Suprapubic skin (tissue), 4 donors: ENCODE results near the gene LRRC63.

ENCODE experiments used
- EP300 ChIP-seq: sonication (generic); formaldehyde crosslinking; IDR thresholded peaks from one replicate; pipeline ENCODE4 v1.6.1; 2017; ENCODE audit warnings: antibody characterized with exemption
- POLR2A ChIP-seq, 2 donors: fragments of 450-650 bp; IDR thresholded peaks; one replicate each; pipeline ENCODE4 v1.6.1; 2017; ENCODE audit warnings: antibody characterized with exemption in 2 of 2, mild to moderate bottlenecking in 2 of 2, moderate library complexity in 2 of 2
- POLR2AphosphoS5 ChIP-seq, 3 donors: sonication (generic); formaldehyde crosslinking; IDR thresholded peaks; one replicate each; pipeline ENCODE4 v1.6.1; 2017; ENCODE audit warnings: antibody characterized with exemption in 3 of 3
- TF ChIP-seq, protein P1 (sequence below), 2 donors: fragments of 200-600 bp in 1 of 2; fragments of 450-650 bp in 1 of 2; sonication (generic) in 1 of 2; IDR thresholded peaks; one replicate each; pipeline ENCODE4 v1.5.1; 2016 to 2019; ENCODE audit warnings: antibody characterized with exemption in 2 of 2, mild to moderate bottlenecking in 1 of 2, moderate library complexity in 1 of 2

DNA sequence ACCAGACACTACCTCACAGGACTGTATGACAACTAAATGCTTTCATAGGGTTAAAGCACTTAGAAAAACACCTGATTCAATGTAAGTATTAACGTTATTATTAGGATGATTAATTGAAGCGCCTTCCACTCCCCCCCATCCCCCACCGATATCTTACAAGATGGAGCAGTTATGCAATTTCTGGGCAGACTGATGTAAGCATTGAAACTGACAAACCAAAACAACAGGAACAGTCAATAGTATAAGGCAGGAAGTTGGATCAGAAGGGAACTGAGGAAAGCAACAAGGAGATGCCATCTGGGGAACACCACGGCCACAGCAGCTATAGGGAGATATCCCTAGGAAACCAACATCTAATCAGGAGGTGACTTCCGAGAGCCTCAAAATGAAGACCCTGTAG lies 33.6 kb upstream of the LRRC63 start:
- TF ChIP-seq, protein P1, sequence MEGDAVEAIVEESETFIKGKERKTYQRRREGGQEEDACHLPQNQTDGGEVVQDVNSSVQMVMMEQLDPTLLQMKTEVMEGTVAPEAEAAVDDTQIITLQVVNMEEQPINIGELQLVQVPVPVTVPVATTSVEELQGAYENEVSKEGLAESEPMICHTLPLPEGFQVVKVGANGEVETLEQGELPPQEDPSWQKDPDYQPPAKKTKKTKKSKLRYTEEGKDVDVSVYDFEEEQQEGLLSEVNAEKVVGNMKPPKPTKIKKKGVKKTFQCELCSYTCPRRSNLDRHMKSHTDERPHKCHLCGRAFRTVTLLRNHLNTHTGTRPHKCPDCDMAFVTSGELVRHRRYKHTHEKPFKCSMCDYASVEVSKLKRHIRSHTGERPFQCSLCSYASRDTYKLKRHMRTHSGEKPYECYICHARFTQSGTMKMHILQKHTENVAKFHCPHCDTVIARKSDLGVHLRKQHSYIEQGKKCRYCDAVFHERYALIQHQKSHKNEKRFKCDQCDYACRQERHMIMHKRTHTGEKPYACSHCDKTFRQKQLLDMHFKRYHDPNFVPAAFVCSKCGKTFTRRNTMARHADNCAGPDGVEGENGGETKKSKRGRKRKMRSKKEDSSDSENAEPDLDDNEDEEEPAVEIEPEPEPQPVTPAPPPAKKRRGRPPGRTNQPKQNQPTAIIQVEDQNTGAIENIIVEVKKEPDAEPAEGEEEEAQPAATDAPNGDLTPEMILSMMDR (IDR thresholded peaks at IDR 0.05): no peak
- TF ChIP-seq POLR2AphosphoS5 (IDR thresholded peaks at IDR 0.05): no peak
- no peak for TF ChIP-seq POLR2A (IDR thresholded peaks at IDR 0.05)
- TF ChIP-seq EP300: no peak
